Thoracic aorta endothelial cell (primary cell): ENCODE measurements around the gene GPR176. TPM values are rescaled to one million over a fixed set of nuclear protein-coding genes. Genes with fewer than 3 reads are reported as not detected.

Source experiments
- small RNA-seq: library from RNA; depleted of rRNA; stranded (forward); fragments of <200 nt; gene quantifications from one replicate; pipeline ENCODE3, GENCODE V24; 2012
- total RNA-seq: library from RNA; depleted of rRNA; stranded (reverse); fragments of >200 nt; gene quantifications from 2 replicates; pipeline ENCODE4 v1.2.3, GENCODE V29; 2012

The GPR176 gene
- 46.4 and 71.3 TPM in 2 replicates for total RNA-seq

GRCh38 chr15:39919748-39920509, at the start of gene GPR176:
GPR176 (minus strand) TSS chr15:39920266; CDS start chr15:39920026, 240 bp downstream.

GRCh38 chr15:39782441-39783138, 137.5 kb downstream of the GPR176 start, which contains the start of gene FSIP1:
FSIP1 (minus strand) TSS chr15:39782841; CDS start chr15:39776524, 6,317 bp downstream.

Small RNA genes within 50 kb of the gene (small RNA-seq; reads per million reads assigned to genes)
- gene RF00019, result not detected

Other genes with a start within 250 kb of the GPR176 start
- gene FSIP1, start 137.4 kb downstream of the GPR176 start, total RNA-seq, result 0.50 and 0.80 TPM in 2 replicates
- gene EIF2AK4, start 13.8 kb upstream of the GPR176 start, total RNA-seq, result 80.5 and 97.4 TPM in 2 replicates
- 163 and 169 TPM in 2 replicates for gene SRP14, start 118.9 kb upstream of the GPR176 start, total RNA-seq
- gene BMF, start 188.6 kb upstream of the GPR176 start, total RNA-seq, result 1.2 and 2.3 TPM in 2 replicates
- 41.0 and 78.3 TPM in 2 replicates for gene BUB1B, start 240.8 kb upstream of the GPR176 start, total RNA-seq